Stimulated activated CD8-positive, alpha-beta memory T cell treated with anti-CD3 and anti-CD28 coated beads, Interleukin-12 subunit alpha, Interleukin-12 subunit beta, amount 100 ng/mL, for 4 hours (primary cell): ENCODE measurements around the gene BMAL1.

Experiments
- DNase-seq: peaks from one replicate; pipeline ENCODE4 v3.0.0-alpha.2; 2020; ENCODE audit warnings: low read depth

Gene BMAL1

GRCh38 chr11:13343931-13344717 is 66.5 kb downstream of the BMAL1 start:
- DNase-seq = peak; percentile 26

GRCh38 chr11:13344818-13345217 is 67.2 kb downstream of the BMAL1 start:
- no peak for DNase-seq

GRCh38 chr11:13346470-13346869 is 68.9 kb downstream of the BMAL1 start:
- no peak for DNase-seq

- DNase-seq = no peak
Measured at GRCh38 chr11:13347901-13348300, 70.3 kb downstream of the BMAL1 start.

- DNase-seq = no peak
Measured at GRCh38 chr11:13348305-13348704, 70.7 kb downstream of the BMAL1 start.

- DNase-seq = no peak
Measured at GRCh38 chr11:13349046-13349445, 71.5 kb downstream of the BMAL1 start.

GRCh38 chr11:13349581-13349980 is 72.0 kb downstream of the BMAL1 start:
- no peak for DNase-seq

- DNase-seq = no peak
Measured at GRCh38 chr11:13352711-13353110, 75.1 kb downstream of the BMAL1 start.

GRCh38 chr11:13354335-13354734 is 76.7 kb downstream of the BMAL1 start:
- DNase-seq = no peak

GRCh38 chr11:13355191-13355590 is 77.6 kb downstream of the BMAL1 start:
- DNase-seq = no peak

GRCh38 chr11:13357232-13357631 is 79.6 kb downstream of the BMAL1 start:
- DNase-seq = no peak

GRCh38 chr11:13358596-13359270 is 81.1 kb downstream of the BMAL1 start:
- no peak for DNase-seq

GRCh38 chr11:13362596-13363109 is 85.1 kb downstream of the BMAL1 start:
- DNase-seq = no peak

- no peak for DNase-seq
Measured at GRCh38 chr11:13364388-13364787, 86.8 kb downstream of the BMAL1 start.

GRCh38 chr11:13366266-13367026 is 88.9 kb downstream of the BMAL1 start:
- no peak for DNase-seq

GRCh38 chr11:13367115-13367514 is 89.5 kb downstream of the BMAL1 start:
- no peak for DNase-seq

GRCh38 chr11:13368041-13368446 is 90.5 kb downstream of the BMAL1 start:
- no peak for DNase-seq

GRCh38 chr11:13373216-13373615 is 95.6 kb downstream of the BMAL1 start:
- no peak for DNase-seq

- DNase-seq = no peak
Measured at GRCh38 chr11:13375798-13376197, 98.2 kb downstream of the BMAL1 start.

- DNase-seq = no peak
Measured at GRCh38 chr11:13376402-13376801, 98.8 kb downstream of the BMAL1 start.

- DNase-seq = no peak
Measured at GRCh38 chr11:13376838-13377237, 99.2 kb downstream of the BMAL1 start.

GRCh38 chr11:13378316-13378715 is 100.7 kb downstream of the BMAL1 start:
- no peak for DNase-seq

- no peak for DNase-seq
Measured at GRCh38 chr11:13380731-13381130, 103.1 kb downstream of the BMAL1 start.
